ENCODE results near the gene BCL2L11.

BCL2L11 gene

GRCh38 chr2:111168528-111169239 lies 48.0 kb downstream of the BCL2L11 start:
- DNase-seq (ENCODE audit: low spot score): no peak

- no peak for DNase-seq (ENCODE audit: low spot score)
Observed at GRCh38 chr2:111169268-111169667, 48.6 kb downstream of the BCL2L11 start.

GRCh38 chr2:111169924-111170323 lies 49.2 kb downstream of the BCL2L11 start:
- no peak for DNase-seq (ENCODE audit: low spot score)

- DNase-seq (ENCODE audit: low spot score): no peak
Observed at GRCh38 chr2:111171337-111171930, 50.7 kb downstream of the BCL2L11 start.

- no peak for DNase-seq (ENCODE audit: low spot score)
Observed at GRCh38 chr2:111172666-111173065, 52.0 kb downstream of the BCL2L11 start.

GRCh38 chr2:111173338-111173737 lies 52.6 kb downstream of the BCL2L11 start:
- DNase-seq (ENCODE audit: low spot score): no peak

DNA sequence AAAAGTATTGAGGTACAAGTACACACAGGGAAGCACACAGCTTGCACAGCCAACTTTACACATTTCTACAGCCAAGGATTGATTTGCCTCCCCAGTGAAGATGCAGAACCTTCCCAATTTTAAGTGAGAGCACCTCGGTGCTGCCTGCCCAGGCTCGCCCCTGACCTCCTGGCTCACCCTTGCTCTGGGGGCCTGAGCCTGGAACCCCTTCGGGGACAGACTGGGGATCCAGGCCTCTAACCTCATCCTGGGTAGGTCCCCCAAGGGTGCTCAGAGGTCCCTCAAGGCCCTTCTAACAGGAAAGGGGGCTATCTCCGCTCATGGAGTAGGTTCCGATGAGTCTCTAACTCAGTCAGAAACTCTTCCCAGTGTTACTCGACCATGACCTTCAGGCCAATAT lies 53.1 kb downstream of the BCL2L11 start:
- DNase-seq (ENCODE audit: low spot score): no peak

- DNase-seq (ENCODE audit: low spot score): no peak
Observed at GRCh38 chr2:111175615-111176014, 54.9 kb downstream of the BCL2L11 start.

DNA sequence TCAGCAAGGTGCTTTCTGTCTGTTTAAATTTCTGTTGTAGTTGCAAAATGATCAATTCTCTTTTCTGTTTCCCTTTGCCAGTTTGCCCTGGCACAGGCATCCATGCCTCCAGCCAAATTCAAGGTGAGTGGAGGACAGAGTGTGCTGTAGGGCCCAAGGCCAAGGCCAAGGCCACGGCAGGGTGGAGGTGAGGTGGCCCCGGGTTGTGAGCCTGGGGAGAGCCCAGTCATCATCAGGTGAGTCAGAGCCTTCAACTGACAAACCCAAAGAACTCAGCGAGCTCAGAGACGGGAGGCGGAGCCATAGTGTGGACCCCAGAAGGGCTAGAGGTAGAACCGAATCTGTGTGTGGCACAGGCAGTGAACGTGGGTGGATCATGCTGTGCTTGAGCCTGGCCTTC lies 55.7 kb downstream of the BCL2L11 start:
- DNase-seq (ENCODE audit: low spot score): no peak

- DNase-seq (ENCODE audit: low spot score): no peak
Observed at GRCh38 chr2:111176867-111177266, 56.2 kb downstream of the BCL2L11 start.

- no peak for DNase-seq (ENCODE audit: low spot score)
Observed at GRCh38 chr2:111178296-111178695, 57.6 kb downstream of the BCL2L11 start.

DNA sequence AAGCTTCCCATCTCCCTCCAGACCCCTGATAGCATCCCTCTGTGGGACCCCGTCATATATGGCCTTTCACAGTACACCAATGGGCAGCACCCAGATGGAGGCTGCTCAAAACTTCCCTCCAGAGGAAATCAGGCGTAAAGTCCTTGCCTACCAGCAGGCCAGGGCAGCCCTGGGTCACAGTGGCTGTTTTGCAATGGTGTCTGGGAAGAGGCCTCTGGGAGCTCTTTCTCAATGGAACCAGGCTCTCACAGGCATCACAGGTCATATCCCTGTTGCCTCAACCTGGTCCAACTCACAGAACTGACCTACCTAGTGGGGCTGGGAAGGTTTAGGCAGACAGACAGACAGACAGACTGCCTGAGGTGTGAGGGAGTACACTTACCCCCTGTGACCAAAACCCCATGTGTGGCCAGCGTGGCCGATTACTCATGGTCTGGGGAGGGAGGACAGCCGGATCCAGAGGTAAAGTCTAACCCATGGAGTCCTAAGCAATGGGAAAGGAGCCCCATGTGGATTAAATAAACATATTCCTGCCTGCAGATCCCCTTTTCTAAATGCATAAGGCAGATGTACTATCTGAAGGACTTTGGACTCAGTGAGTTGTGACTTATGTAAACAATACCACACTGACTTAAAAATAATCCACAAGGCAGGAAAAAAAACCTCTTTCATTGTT lies 58.2 kb downstream of the BCL2L11 start:
- peak; percentile 60 for DNase-seq (ENCODE audit: low spot score)

GRCh38 chr2:111182121-111182520 lies 61.4 kb downstream of the BCL2L11 start:
- DNase-seq (ENCODE audit: low spot score): no peak

DNA sequence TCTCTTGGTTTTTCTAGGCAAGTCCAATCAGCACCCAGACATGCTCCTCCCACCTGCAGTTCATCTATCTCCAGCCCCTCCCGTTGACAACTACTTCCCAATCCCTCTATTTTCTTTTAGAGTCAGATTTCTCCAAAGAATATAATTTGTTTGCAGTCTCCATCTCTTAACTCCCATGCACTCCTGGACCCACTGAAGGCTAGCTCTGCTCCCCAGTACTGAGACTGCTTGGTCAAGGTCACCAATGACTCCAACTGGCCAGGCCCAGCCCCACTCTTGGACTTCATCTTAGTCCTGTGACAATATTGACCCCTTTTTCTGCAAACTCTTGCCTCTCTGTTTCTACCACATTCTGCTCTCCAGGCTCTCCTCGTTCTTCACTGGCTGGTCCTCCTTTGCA lies 62.0 kb downstream of the BCL2L11 start:
- no peak for DNase-seq (ENCODE audit: low spot score)

DNA sequence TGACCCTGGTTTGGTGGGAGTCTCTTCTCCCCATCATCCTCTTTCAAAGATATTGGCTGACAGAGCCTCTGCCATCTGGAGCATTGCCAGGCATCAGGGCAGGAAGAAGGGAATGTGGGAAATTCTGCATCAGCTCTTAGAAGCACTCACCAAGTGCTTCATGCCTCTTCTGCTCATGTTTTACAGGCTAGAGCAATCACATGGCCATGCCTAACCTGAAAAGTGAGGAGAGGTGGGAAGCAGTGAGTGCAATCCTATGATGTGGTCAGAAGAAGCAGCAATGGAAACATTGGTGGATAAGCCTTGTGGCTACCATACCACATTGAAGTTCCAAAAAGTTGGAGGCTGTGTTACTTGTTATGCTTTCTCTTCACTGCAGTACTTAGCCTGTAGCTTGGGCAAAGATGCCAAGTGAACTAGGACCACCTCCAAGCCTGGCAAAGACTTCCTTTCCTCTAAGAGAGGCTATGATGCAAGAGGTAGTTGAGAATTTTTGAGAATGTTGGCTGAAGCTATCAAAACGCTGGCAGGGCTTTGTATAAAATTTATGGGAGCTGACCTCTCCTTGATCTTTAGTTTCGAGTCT lies 64.1 kb downstream of the BCL2L11 start:
- no peak for DNase-seq (ENCODE audit: low spot score)

GRCh38 chr2:111185361-111186022 lies 64.8 kb downstream of the BCL2L11 start:
- no peak for DNase-seq (ENCODE audit: low spot score)

- DNase-seq (ENCODE audit: low spot score): no peak
Observed at GRCh38 chr2:111186121-111186715, 65.5 kb downstream of the BCL2L11 start.

- DNase-seq (ENCODE audit: low spot score): no peak
Observed at GRCh38 chr2:111186933-111187332, 66.2 kb downstream of the BCL2L11 start.

DNA sequence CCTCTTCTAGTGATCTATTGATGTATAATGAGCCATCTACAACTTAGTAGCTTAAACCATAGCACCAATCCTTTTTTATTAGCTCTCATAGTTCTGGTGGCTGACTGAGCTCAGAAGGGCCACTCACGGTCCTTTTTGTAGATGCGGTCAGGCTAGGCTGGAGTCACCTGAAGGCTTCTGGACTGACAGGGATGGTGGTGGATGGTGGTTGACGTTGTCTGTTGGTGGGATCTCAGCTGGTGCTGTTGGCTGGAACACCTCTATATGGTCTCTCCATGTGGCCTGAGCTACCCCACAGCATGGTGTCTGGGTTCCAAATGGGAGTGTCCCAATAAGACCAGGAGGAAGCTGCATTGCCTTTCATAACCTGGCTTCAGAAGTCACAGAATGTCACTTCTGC lies 68.0 kb downstream of the BCL2L11 start:
- DNase-seq (ENCODE audit: low spot score): no peak

DNA sequence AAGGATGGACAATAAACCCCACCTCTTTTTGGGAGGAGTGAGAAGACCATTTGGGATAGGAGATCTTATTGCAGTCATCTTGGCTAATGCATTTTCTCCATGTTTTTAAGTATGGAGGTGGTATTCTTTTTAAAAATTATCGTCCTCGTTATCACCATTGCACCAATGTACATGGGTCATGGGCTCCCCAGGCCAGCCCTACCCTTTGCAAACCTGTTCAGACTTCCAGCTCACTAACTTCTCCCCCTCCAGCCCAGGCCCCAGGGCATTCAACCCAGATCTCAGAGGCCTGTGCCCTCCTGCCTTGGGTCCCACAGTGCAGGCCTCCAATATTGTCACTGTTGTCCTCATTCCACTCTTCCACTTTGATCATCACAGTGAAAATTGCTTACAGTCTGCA lies 68.4 kb downstream of the BCL2L11 start:
- DNase-seq (ENCODE audit: low spot score): no peak

- no peak for DNase-seq (ENCODE audit: low spot score)
Observed at GRCh38 chr2:111190816-111191540, 70.3 kb downstream of the BCL2L11 start.

Measured in HuH-7.5 (cell line).